H1 (cell line): ENCODE results near the gene WSCD2. TPM values are rescaled to one million over a fixed set of nuclear protein-coding genes. Genes with fewer than 3 reads are reported as not detected.

Experiments
- TAF7 ChIP-seq: optimal IDR thresholded peaks from 2 replicates; pipeline ENCODE3; 2011; ENCODE audit warnings: low read depth, mild to moderate bottlenecking, inconsistent platforms, low read length, moderate library complexity, borderline replicate concordance
- polyA plus RNA-seq, 7 experiments: library from polyadenylated mRNA; depleted of rRNA in 3 of 7; stranded (reverse) in 5 of 7; unstranded in 2 of 7; fragments of >200 nt in 5 of 7; fragments of 200-250 nt in 2 of 7; gene quantifications; 1 replicate in 5 of 7; 2 replicates in 1 of 7; 4 replicates in 1 of 7; pipeline versions ENCODE4 v1.2.1 to v1.2.3, GENCODE V29; 2011 to 2013; ENCODE audit warnings: missing spikeins in 2 of 7, mixed read lengths in 2 of 7
- total RNA-seq: library from RNA; stranded (reverse); fragmentation: NEBNext Ultra II Directional; extraction: Animal tissue kit (Norgen Biotek cat#: 25700); gene quantifications from 2 replicates; pipeline ENCODE4 v1.2.1, GENCODE V29; 2021

The WSCD2 gene
- total and polyA plus RNA-seq, 2 of the 8 experiments (the other 6 are each of a cell fraction or from before 2014, with no cell fraction given), result 1.3 to 2.2 TPM

- no peak for TF ChIP-seq TAF7
- TF ChIP-seq, all 59 proteins: peak for 0
Observed at GRCh38 chr12:108103517-108103916, 25.6 kb upstream of the WSCD2 start (continued).
